GM18951 (cell line): ENCODE measurements around the gene PCDHB5.
"Not testable (repeated sequence)": the region's sequence is repeated elsewhere in the genome, so short reads cannot be mapped to it uniquely, and the experiment has no call there.

Experiments
- POLR2A ChIP-seq: IDR thresholded peaks from 4 replicates; pipeline ENCODE4 v1.6.1; 2011; ENCODE audit warnings: mild to moderate bottlenecking; ENCODE audit not compliant: insufficient read length, insufficient read depth; ENCODE audit errors: extremely low read depth
- in situ Hi-C: fragments of 300-500 bp; cut with MboI; formaldehyde crosslinking; loops from one replicate; pipeline ENCODE4 v1.12.0; 2022; ENCODE audit warnings: low sequenced_read_pairs, mixed read lengths, inconsistent platforms; ENCODE audit not compliant: unreplicated experiment

Gene PCDHB5

DNA sequence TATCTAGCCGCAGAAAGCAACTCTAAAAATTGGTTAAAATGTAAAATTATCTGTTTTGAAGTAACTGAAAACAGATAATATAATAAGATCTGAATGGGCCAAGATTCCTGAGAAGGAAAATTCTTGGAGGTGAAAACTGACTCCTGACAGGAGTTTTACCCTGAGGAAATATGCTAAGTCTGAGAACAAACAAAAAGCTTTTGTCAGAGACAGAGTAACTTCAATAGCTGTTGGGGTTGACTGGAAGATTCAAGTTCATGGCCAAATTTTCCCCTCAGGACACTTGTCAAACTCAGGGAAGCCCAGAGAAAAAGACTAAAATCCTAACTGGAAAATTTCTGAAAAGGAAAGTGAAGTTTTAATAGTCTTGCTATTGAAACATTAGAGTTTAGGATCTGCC, 7.7 kb upstream of the PCDHB5 start:
- in situ Hi-C loops, result no loop called here
- no peak for TF ChIP-seq POLR2A

DNA sequence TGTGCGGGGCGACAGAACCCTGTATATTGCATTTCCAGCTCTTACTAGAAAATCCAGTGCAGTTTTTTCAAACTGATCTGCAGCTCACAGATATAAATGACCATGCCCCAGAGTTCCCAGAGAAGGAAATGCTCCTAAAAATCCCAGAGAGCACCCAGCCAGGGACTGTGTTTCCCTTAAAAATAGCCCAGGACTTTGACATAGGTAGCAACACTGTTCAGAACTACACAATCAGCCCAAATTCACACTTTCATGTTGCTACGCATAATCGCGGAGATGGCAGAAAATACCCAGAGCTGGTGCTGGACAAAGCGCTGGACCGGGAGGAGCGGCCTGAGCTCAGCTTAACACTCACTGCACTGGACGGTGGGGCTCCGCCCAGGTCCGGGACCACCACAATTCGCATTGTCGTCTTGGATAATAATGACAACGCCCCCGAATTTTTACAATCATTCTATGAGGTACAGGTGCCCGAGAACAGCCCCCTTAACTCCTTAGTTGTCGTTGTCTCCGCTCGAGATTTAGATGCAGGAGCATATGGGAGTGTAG, 786 bp downstream of the PCDHB5 start:
- in situ Hi-C loops, result no loop called here

DNA sequence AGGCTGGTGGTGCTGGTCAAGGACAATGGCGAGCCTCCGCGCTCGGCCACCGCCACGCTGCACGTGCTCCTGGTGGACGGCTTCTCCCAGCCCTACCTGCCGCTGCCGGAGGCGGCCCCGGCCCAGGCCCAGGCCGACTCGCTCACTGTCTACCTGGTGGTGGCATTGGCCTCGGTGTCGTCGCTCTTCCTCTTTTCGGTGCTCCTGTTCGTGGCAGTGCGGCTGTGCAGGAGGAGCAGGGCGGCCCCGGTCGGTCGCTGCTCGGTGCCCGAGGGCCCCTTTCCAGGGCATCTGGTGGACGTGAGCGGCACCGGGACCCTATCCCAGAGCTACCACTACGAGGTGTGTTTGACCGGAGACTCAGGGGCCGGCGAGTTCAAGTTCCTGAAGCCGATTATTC, 2.3 kb downstream of the PCDHB5 start:
- in situ Hi-C loops, result not testable (repeated sequence)

More for the DNA sequence above, 786 bp downstream of the PCDHB5 start:
- TF ChIP-seq POLR2A, result no peak

DNA sequence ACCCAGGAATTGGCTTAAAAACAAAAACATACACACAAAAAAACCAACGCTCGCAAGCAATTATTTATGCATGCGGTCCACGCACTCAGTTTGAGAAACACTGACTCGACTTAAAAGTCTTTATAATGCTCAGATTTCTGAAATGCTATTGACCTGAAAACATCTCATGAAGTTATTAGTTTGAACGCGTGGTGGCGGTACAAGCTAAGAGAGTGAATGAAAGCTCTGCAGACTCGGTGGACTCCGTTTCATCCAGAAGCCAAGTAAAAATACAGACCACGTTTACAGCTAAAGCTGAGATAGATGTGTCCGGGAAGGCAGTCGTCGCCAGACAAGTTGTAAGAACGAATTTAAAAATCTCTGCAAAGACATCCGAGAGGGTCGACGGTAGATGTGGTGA, 14.8 kb downstream of the PCDHB5 start, which contains the start of gene PCDHB6:
Gene PCDHB6, plus strand, starts transcription at position 246 of the 400 bp plus-strand sequence. CDS start 201 bp downstream, outside the sequence.
- no peak for TF ChIP-seq POLR2A
- in situ Hi-C loops, result no loop called here

DNA sequence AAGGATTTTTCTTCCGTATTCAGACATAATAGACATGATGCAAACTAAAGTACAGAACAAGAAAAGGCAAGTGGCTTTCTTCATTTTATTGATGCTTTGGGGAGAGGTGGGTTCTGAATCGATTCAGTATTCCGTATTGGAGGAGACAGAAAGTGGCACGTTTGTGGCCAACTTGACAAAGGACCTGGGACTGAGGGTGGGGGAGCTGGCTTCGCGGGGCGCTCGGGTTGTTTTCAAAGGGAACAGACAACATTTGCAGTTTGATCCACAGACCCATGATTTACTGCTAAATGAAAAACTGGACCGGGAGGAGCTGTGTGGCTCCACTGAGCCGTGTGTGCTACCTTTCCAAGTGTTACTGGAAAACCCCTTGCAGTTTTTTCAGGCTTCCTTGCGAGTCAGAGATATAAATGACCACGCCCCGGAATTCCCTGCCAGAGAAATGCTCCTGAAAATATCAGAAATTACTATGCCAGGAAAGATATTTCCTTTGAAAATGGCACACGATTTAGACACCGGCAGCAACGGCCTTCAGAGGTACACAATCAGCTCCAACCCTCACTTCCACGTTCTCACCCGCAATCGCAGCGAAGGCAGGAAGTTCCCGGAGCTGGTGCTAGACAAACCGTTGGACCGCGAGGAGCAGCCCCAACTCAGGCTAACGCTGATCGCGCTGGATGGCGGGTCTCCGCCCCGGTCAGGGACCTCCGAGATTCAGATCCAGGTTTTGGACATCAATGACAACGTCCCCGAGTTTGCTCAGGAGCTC, 15.4 kb downstream of the PCDHB5 start:
- in situ Hi-C loops, result no loop called here
- TF ChIP-seq POLR2A, result no peak

DNA sequence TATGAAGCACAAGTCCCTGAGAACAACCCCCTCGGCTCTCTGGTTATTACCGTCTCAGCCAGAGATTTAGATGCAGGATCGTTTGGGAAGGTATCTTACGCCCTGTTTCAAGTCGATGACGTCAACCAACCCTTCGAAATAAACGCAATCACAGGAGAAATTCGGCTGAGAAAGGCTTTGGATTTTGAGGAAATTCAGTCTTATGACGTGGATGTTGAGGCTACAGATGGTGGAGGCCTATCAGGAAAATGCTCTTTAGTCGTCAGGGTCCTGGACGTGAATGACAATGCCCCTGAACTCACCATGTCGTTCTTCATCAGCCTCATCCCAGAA, 16.0 kb downstream of the PCDHB5 start:
- no peak for TF ChIP-seq POLR2A
- in situ Hi-C loops, result no loop called here

DNA sequence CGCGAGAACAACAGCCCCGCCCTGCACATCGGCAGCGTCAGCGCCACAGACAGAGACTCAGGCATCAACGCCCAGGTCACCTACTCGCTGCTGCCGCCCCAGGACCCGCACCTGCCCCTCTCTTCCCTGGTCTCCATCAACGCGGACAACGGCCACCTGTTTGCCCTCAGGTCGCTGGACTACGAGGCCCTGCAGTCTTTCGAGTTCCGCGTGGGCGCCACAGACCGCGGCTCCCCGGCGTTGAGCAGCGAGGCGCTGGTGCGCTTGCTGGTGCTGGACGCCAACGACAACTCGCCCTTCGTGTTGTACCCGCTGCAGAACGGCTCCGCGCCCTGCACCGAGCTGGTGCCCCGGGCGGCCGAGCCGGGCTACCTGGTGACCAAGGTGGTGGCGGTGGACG, 16.6 kb downstream of the PCDHB5 start:
- in situ Hi-C loops, result not testable (repeated sequence)

DNA sequence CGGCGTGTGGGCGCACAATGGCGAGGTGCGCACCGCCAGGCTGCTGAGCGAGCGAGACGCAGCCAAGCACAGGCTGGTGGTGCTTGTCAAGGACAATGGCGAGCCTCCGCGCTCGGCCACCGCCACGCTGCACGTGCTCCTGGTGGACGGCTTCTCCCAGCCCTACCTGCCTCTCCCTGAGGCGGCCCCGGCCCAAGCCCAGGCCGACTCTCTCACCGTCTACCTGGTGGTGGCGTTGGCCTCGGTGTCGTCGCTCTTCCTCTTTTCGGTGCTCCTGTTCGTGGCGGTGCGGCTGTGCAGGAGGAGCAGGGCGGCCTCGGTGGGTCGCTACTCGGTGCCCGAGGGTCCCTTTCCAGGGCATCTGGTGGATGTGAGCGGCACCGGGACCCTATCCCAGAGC, 17.1 kb downstream of the PCDHB5 start:
- in situ Hi-C loops, result not testable (repeated sequence)

DNA sequence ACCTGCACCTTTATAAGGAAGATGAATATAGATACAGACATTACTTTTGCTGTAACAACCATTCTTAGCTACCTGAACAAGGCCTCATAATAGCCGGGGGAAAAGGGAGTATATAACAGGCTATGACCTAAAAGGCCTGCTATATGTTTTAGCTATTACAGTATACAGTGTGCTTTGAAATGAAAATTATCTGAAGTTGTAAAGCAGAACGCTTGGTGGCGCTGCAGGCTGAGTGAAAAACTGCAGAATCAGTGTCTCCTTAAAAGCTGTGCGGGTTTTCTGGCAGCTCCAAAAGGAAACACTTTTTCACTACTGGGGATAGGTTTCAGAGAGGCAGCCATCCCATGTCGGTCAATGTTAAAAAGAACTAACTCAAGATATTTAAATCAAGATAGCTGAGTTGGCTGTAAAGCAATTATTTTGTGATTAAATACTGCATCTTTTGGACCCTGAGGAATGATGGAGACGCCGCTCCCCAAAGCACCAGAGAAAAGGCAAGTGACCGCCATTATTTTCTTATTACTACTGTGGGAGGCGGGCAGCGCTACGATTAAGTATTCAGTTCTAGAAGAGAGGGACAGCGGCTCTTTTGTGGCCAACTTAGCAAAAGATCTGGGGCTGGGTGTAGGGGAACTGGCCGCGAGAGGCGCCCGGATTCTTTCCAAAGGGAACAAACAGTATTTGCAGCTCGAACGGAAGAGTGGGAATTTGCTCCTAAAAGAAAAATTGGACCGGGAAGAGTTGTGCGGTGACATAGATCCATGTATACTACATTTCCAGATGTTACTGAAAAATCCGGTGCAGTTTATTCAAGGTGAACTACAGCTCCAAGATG, 20.8 kb downstream of the PCDHB5 start:
- no peak for TF ChIP-seq POLR2A
- in situ Hi-C loops, result no loop called here

DNA sequence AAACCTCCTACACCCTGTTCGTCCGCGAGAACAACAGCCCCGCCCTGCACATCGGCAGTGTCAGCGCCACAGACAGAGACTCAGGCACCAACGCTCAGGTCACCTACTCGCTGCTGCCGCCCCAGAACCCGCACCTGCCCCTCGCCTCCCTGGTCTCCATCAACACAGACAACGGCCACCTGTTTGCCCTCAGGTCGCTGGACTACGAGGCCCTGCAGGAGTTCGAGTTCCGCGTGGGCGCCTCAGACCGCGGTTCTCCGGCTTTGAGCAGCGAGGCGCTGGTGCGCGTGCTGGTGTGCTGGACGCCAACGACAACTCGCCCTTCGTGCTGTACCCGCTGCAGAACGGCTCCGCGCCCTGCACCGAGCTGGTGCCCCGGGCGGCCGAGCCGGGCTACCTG, 22.4 kb downstream of the PCDHB5 start:
- in situ Hi-C loops, result not testable (repeated sequence)

DNA sequence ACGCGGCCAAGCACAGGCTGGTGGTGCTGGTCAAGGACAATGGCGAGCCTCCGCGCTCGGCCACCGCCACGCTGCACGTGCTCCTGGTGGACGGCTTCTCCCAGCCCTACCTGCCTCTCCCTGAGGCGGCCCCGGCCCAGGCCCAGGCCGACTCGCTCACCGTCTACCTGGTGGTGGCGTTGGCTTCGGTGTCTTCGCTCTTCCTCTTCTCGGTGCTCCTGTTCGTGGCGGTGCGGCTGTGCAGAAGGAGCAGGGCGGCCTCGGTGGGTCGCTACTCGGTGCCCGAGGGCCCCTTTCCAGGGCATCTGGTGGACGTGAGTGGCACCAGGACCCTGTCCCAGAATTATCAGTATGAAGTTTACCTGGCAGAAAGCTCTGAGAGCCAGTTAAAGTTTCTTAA, 22.9 kb downstream of the PCDHB5 start:
- in situ Hi-C loops, result not testable (repeated sequence)

DNA sequence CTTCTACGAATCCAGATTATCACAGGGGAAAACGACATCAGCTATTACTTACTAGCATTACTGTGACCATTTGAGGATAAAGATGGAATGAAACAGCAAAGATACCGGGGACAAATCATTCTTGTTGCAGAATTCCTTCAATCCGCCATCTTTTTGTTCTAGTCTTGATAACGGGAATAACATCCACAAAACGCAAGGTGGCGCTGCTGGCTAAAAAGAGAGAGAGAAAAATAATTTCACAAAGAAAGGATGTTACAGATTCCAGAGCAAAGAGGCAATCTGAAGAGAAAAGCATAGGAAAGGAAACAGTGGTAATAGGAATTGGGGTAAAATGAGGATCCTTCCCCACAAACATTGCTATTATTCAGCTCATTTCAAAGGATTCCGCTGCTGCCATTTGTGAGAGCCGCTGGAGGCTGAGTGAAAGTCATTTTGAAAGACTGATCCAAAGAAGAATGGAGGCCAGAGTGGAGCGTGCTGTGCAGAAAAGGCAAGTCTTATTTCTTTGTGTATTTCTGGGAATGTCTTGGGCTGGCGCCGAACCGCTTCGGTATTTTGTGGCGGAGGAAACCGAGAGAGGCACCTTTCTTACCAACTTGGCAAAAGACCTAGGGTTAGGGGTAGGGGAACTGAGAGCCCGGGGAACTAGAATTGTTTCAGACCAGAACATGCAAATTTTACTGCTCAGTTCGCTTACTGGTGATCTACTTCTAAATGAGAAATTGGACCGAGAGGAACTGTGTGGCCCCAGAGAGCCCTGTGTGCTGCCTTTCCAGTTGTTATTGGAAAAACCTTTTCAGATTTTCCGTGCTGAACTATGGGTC, 37.6 kb downstream of the PCDHB5 start, which contains the start of gene PCDHB7:
Gene PCDHB7, plus strand, starts transcription at position 264 of the 824 bp plus-strand sequence. Its CDS starts 192 bp downstream, at position 456.
- in situ Hi-C loops, result no loop called here
- no peak for TF ChIP-seq POLR2A

DNA sequence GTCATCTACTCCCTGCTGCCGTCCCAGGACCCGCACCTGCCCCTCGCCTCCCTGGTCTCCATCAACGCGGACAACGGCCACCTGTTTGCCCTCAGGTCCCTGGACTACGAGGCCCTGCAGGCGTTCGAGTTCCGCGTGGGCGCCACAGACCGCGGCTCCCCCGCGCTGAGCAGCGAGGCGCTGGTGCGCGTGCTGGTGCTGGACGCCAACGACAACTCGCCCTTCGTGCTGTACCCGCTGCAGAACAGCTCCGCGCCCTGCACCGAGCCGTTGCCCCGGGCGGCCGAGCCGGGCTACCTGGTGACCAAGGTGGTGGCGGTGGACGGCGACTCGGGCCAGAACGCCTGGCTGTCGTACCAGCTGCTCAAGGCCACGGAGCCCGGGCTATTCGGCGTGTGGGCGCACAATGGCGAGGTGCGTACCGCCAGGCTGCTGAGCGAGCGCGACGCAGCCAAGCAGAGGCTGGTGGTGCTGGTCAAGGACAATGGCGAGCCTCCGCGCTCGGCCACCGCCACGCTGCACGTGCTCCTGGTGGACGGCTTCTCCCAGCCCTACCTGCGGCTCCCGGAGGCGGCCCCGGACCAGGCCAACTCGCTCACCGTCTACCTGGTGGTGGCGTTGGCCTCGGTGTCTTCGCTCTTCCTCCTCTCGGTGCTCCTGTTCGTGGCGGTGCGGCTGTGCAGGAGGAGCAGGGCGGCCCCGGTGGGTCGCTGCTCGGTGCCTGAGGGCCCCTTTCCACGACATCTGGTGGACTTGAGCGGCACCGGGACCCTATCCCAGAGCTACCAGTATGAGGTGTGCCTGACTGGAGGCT, 39.5 kb downstream of the PCDHB5 start:
- in situ Hi-C loops, result not testable (repeated sequence)
